K562 (cell line): ENCODE data around the gene TMEM242. TPM values are rescaled to one million over a fixed set of nuclear protein-coding genes. Genes with fewer than 3 reads are reported as not detected.

Source experiments
- ATF7 ChIP-seq: fragments of 450-650 bp; IDR thresholded peaks from 2 replicates; pipeline ENCODE4 v1.7.1; 2014; ENCODE audit warnings: mild to moderate bottlenecking, moderate library complexity
- ETS2 ChIP-seq: IDR thresholded peaks from 2 replicates; pipeline ENCODE4 v1.6.1; 2016; ENCODE audit warnings: borderline replicate concordance, missing genetic modification characterization, mild to moderate bottlenecking, moderate library complexity, missing compliant biosample characterization; ENCODE audit not compliant: poor library complexity, severe bottlenecking
- NFRKB ChIP-seq: fragments of 450-650 bp; IDR thresholded peaks from 2 replicates; pipeline ENCODE4 v1.6.1; 2016; ENCODE audit warnings: low read depth
- PHF21A ChIP-seq: fragments of 450-650 bp; IDR thresholded peaks from 2 replicates; pipeline ENCODE4 v1.6.1; 2017; ENCODE audit warnings: low read depth, borderline replicate concordance
- PTBP1 ChIP-seq: fragments of 200-400 bp; formaldehyde crosslinking; IDR thresholded peaks from 2 replicates; pipeline ENCODE4 v1.6.1; 2017; ENCODE audit warnings: low read depth, low read length
- RB1 ChIP-seq: fragments of 450-650 bp; IDR thresholded peaks from 2 replicates; pipeline ENCODE4 v1.6.1; 2017; ENCODE audit warnings: low read depth, mild to moderate bottlenecking
- RBM25 ChIP-seq: fragments of 200-400 bp; formaldehyde crosslinking; IDR thresholded peaks from 2 replicates; pipeline ENCODE4 v1.6.1; 2018; ENCODE audit warnings: low read length, low read depth, moderate library complexity; ENCODE audit not compliant: severe bottlenecking
- RFX1 ChIP-seq: fragments of 450-650 bp; IDR thresholded peaks from 2 replicates; pipeline ENCODE4 v1.6.1; 2016; ENCODE audit warnings: mild to moderate bottlenecking, moderate library complexity
- SIRT6 ChIP-seq: IDR thresholded peaks from one replicate; pipeline ENCODE4 v1.6.1; 2012; ENCODE audit warnings: low read depth, mild to moderate bottlenecking, control low read depth, inconsistent platforms, low read length, moderate library complexity
- SNAPC5 ChIP-seq: fragments of 250-450 bp; sonication (Bioruptor Pico); IDR thresholded peaks from 2 replicates; pipeline ENCODE4 v1.8.0; 2021; ENCODE audit warnings: moderate library complexity, mild to moderate bottlenecking, inconsistent platforms
- SRF ChIP-seq, 2 experiments: fragments of 250-450, 450-650 bp in 1 of 2; sonication (Bioruptor Pico) in 1 of 2; sonication (generic) in 1 of 2; formaldehyde crosslinking; IDR thresholded peaks; 2 replicates each; pipeline versions ENCODE4 v1.5.0 to v1.5.1; 2020 to 2022; ENCODE audit warnings: mild to moderate bottlenecking in 1 of 2, missing genetic modification reagents in 1 of 2
- TRIM28 ChIP-seq: fragments of 450-650 bp; IDR thresholded peaks from 2 replicates; pipeline ENCODE4 v1.6.1; 2017
- ZNF512 ChIP-seq: IDR thresholded peaks from 2 replicates; pipeline ENCODE4 v1.6.1; 2016; ENCODE audit warnings: missing genetic modification characterization, missing compliant biosample characterization
- ZNF586 ChIP-seq: fragments of 450-650 bp; formaldehyde crosslinking; conservative IDR thresholded peaks from 2 replicates; pipeline ENCODE4 v1.4.0; 2020; ENCODE audit warnings: mild to moderate bottlenecking, moderate library complexity
- ZSCAN32 ChIP-seq: fragments of 450-650 bp; formaldehyde crosslinking; IDR thresholded peaks from 2 replicates; pipeline ENCODE4 v1.4.0; 2020; ENCODE audit warnings: mild to moderate bottlenecking, moderate library complexity
- polyA plus RNA-seq, 8 experiments: library from polyadenylated mRNA; depleted of rRNA in 4 of 8; stranded (reverse) in 5 of 8; unstranded in 3 of 8; fragments of >200 nt; fragmentation: Nextera tagmentation in 2 of 8; fragmentation: Illumina TruSeq in 1 of 8; extraction: Ambion mirVana in 2 of 8; extraction: Trizol in 1 of 8; gene quantifications; 2 replicates each; pipeline versions ENCODE4 v1.2.1 to v1.2.3, GENCODE V29; 2011 to 2014; ENCODE audit warnings: inconsistent platforms in 1 of 8, missing spikeins in 1 of 8
- total RNA-seq, 7 experiments: library from RNA; depleted of rRNA in 6 of 7; stranded (reverse); fragments of >200 nt in 6 of 7; fragmentation: Illumina TruSeq in 2 of 7; extraction: Trizol in 2 of 7; gene quantifications; 2 replicates each; pipeline versions ENCODE4 v1.2.1 to v1.2.3, GENCODE V29; 2011 to 2021; ENCODE audit warnings: low replicate concordance in 1 of 7
- TF ChIP-seq, protein P1 (sequence below): fragments of 200-800 bp; sonication (Bioruptor generic); IDR thresholded peaks from 2 replicates; pipeline ENCODE4 v1.6.1; 2016; ENCODE audit warnings: missing genetic modification characterization, missing compliant biosample characterization
- TF ChIP-seq, protein P2 (sequence below): fragments of 250-450 bp; sonication (Bioruptor Pico); IDR thresholded peaks from 2 replicates; pipeline ENCODE4 v1.9.0; 2021; ENCODE audit warnings: mild to moderate bottlenecking, inconsistent platforms
- TF ChIP-seq, protein P3 (sequence below): fragments of 450-650 bp; formaldehyde crosslinking; IDR thresholded peaks from 2 replicates; pipeline ENCODE4 v1.4.0; 2020; ENCODE audit warnings: mild to moderate bottlenecking

TMEM242 gene
- total and polyA plus RNA-seq, 9 of the 15 experiments (the other 6 are each of a cell fraction or from before 2014, with no cell fraction given): 9.5 to 35.3 (median 16.5) TPM

GRCh38 chr6:157323255-157323965, at the start of gene TMEM242 (continued):
- TF ChIP-seq, protein P1, sequence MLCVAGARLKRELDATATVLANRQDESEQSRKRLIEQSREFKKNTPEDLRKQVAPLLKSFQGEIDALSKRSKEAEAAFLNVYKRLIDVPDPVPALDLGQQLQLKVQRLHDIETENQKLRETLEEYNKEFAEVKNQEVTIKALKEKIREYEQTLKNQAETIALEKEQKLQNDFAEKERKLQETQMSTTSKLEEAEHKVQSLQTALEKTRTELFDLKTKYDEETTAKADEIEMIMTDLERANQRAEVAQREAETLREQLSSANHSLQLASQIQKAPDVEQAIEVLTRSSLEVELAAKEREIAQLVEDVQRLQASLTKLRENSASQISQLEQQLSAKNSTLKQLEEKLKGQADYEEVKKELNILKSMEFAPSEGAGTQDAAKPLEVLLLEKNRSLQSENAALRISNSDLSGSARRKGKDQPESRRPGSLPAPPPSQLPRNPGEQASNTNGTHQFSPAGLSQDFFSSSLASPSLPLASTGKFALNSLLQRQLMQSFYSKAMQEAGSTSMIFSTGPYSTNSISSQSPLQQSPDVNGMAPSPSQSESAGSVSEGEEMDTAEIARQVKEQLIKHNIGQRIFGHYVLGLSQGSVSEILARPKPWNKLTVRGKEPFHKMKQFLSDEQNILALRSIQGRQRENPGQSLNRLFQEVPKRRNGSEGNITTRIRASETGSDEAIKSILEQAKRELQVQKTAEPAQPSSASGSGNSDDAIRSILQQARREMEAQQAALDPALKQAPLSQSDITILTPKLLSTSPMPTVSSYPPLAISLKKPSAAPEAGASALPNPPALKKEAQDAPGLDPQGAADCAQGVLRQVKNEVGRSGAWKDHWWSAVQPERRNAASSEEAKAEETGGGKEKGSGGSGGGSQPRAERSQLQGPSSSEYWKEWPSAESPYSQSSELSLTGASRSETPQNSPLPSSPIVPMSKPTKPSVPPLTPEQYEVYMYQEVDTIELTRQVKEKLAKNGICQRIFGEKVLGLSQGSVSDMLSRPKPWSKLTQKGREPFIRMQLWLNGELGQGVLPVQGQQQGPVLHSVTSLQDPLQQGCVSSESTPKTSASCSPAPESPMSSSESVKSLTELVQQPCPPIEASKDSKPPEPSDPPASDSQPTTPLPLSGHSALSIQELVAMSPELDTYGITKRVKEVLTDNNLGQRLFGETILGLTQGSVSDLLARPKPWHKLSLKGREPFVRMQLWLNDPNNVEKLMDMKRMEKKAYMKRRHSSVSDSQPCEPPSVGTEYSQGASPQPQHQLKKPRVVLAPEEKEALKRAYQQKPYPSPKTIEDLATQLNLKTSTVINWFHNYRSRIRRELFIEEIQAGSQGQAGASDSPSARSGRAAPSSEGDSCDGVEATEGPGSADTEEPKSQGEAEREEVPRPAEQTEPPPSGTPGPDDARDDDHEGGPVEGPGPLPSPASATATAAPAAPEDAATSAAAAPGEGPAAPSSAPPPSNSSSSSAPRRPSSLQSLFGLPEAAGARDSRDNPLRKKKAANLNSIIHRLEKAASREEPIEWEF (CRISPR knock-in tag): no peak
- TF ChIP-seq RFX1 (no peak), RB1 (peak; percentile 98), ZSCAN32 (CRISPR knock-in tag) (no peak), ETS2 (tag) (no peak), ZNF512 (tag) (no peak), TRIM28 (peak; percentile 86), PTBP1 (peak; percentile 85; the same call in 1 of the 2 replicates), ZNF586 (CRISPR knock-in tag) (peak; percentile 66; the same call in 1 of the 2 replicates), ATF7 (peak; percentile 87), SRF (CRISPR knock-in tag; IDR thresholded peaks at IDR 0.05) (peak in 1 of 2 experiments; percentile 78; a peak in 3 of 4 replicates), PHF21A (peak; percentile 76; the same call in 1 of the 2 replicates), SIRT6 (no peak), RBM25 (no peak), NFRKB (peak; percentile 99), SNAPC5 (CRISPR knock-in tag) (no peak)
- TF ChIP-seq, protein P2, sequence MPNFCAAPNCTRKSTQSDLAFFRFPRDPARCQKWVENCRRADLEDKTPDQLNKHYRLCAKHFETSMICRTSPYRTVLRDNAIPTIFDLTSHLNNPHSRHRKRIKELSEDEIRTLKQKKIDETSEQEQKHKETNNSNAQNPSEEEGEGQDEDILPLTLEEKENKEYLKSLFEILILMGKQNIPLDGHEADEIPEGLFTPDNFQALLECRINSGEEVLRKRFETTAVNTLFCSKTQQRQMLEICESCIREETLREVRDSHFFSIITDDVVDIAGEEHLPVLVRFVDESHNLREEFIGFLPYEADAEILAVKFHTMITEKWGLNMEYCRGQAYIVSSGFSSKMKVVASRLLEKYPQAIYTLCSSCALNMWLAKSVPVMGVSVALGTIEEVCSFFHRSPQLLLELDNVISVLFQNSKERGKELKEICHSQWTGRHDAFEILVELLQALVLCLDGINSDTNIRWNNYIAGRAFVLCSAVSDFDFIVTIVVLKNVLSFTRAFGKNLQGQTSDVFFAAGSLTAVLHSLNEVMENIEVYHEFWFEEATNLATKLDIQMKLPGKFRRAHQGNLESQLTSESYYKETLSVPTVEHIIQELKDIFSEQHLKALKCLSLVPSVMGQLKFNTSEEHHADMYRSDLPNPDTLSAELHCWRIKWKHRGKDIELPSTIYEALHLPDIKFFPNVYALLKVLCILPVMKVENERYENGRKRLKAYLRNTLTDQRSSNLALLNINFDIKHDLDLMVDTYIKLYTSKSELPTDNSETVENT (CRISPR knock-in tag): peak; percentile 94
- TF ChIP-seq, protein P3, sequence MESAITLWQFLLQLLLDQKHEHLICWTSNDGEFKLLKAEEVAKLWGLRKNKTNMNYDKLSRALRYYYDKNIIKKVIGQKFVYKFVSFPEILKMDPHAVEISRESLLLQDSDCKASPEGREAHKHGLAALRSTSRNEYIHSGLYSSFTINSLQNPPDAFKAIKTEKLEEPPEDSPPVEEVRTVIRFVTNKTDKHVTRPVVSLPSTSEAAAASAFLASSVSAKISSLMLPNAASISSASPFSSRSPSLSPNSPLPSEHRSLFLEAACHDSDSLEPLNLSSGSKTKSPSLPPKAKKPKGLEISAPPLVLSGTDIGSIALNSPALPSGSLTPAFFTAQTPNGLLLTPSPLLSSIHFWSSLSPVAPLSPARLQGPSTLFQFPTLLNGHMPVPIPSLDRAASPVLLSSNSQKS (CRISPR knock-in tag): peak; percentile 19; the same call in 1 of the 2 replicates
